Measurements from ENCODE around the gene IFITM2.

- TF ChIP-seq EZH2 (IDR thresholded peaks at IDR 0.05; ENCODE audit: insufficient read depth, poor library complexity, severe bottlenecking) = no peak
- TF ChIP-seq EZH2phosphoT487 (IDR thresholded peaks at IDR 0.05; ENCODE audit: insufficient read depth, low read depth) = no peak
These were observed 10.5 kb upstream of the IFITM2 start for GRCh38 chr11:297051-297585.

All from GM23248 (cell line).